ENCODE results near the gene LITAFD. TPM values are rescaled to one million over a fixed set of nuclear protein-coding genes. Genes with fewer than 3 reads are reported as not detected.
A peak's percentile ranks its signal among the peaks of the same experiment; 100 is the strongest.

The LITAFD gene
- total and polyA plus RNA-seq, 12 donors: not detected

- Histone ChIP-seq H3K27ac (peak overlapping the region in 8 of 10 donors; percentile 31 to 96 (median 60)), H3K36me3 (peaks cover 0 to 39% (median 0%) of the 10 kb centered on the region in 9 donors), H3K9me3 (no peaks in the 10 kb centered on the region), H3K4me3 (no peak overlapping the region), H3K27me3 (no peaks in the 10 kb centered on the region), H3K4me1 (peaks cover 17 to 77% (median 48%) of the 10 kb centered on the region in 9 donors)
- ATAC-seq: peak in 4 of 8 donors; percentile 6 to 20 (median 10)
- intact Hi-C loops (cut with DNase I): no loop called here
- WGBS, 2 donors: 60 to 69% methylated on average over 25 of the region's 25 CpGs
- no peak for DNase-seq
- TF ChIP-seq CTCF (IDR thresholded peaks at IDR 0.05): no peak
Observed at GRCh38 chr16:8859913-8860881, 22.0 kb upstream of the LITAFD start.

DNA sequence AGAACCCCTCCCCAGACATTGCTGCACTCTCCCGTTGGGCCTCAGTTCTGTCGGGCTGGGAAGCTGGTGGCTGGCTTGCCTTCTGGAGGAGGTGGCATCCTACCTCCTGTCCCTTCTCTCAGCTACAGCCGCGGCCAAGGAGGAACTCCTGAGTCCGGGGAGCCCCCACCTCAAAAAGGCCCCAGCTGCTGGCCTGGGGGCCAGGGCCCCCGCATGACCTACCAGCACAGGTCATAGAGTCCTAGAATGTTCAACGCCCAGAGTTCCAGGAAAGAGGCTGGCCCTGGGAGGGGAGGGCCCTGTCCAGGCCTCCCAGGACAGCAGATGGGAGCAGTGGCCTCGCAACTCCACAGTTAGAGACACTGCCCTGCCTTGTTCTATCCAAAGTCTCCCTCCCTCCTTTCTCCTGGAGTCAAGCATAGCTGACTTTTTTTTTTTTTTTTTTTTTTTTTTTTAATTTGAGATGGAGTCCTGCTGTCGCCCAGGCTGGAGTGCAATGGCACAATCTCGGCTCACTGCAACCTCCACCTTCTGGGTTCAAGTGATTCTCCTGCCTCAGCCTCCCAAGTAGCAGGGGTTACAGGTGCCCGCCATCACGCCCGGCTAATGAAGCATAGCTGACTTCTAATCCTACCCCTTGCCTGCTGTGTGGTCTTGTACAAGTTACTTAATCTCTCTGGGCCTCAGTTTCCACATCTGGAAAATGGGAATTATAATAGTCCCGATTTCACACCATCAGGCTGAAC lies 20.4 kb upstream of the LITAFD start:
- H3K9me3 ChIP-seq: no peaks in the 10 kb centered on the region
- peak; percentile 24 to 67 (median 51) for ATAC-seq
- H3K4me3 ChIP-seq: no peak overlapping the region
- no peaks in the 10 kb centered on the region for H3K27me3 ChIP-seq
- peak overlapping the region in 9 of 10 donors; percentile 35 to 96 (median 73) for H3K27ac ChIP-seq
- WGBS, 2 donors: 70 to 72% methylated on average over 14 of the region's 14 CpGs
- peaks cover 0 to 24% (median 0%) of the 10 kb centered on the region in 9 donors for H3K36me3 ChIP-seq
- peaks cover 26 to 85% (median 64%) of the 10 kb centered on the region in 9 donors for H3K4me1 ChIP-seq
- TF ChIP-seq CTCF (IDR thresholded peaks at IDR 0.05): no peak
- DNase-seq: peak in 1 of 2 donors; percentile 50
- intact Hi-C loops (cut with DNase I): no loop called here

- intact Hi-C loops (cut with DNase I): no loop called here
- DNase-seq: no peak
- H3K27ac ChIP-seq: peak overlapping the region in 9 of 10 donors; percentile 35 to 96 (median 85)
Observed at GRCh38 chr16:8862309-8863130, 19.6 kb upstream of the LITAFD start.

More at GRCh38 chr16:8862309-8863130, 19.6 kb upstream of the LITAFD start:
- WGBS, 2 donors: 66 to 84% methylated on average over 14 of the region's 14 CpGs
- H3K9me3 ChIP-seq: no peaks in the 10 kb centered on the region
- peak in 1 of 8 donors; percentile 31 for ATAC-seq
- H3K36me3 ChIP-seq: peaks cover 0 to 19% (median 0%) of the 10 kb centered on the region in 9 donors
- no peak for TF ChIP-seq CTCF (IDR thresholded peaks at IDR 0.05)
- H3K4me1 ChIP-seq: peaks cover 26 to 87% (median 70%) of the 10 kb centered on the region in 9 donors
- no peaks in the 10 kb centered on the region for H3K27me3 ChIP-seq
- no peak overlapping the region for H3K4me3 ChIP-seq
